NCI-H345 treated with DMSO at 0.1 percent for 48 hours (cell line): Measurements from ENCODE around the gene OR51A7.
A peak's percentile ranks its signal among the peaks of the same experiment; 100 is the strongest.
"Not testable (repeated sequence)": the region's sequence is repeated elsewhere in the genome, so short reads cannot be mapped to it uniquely, and the experiment has no call there.

Source experiments
- DNase-seq: peaks from one replicate; lab custom pipeline; 2025; ENCODE audit not compliant: unreplicated experiment; lab: John Stamatoyannopoulos, UW

OR51A7 gene, protein sequence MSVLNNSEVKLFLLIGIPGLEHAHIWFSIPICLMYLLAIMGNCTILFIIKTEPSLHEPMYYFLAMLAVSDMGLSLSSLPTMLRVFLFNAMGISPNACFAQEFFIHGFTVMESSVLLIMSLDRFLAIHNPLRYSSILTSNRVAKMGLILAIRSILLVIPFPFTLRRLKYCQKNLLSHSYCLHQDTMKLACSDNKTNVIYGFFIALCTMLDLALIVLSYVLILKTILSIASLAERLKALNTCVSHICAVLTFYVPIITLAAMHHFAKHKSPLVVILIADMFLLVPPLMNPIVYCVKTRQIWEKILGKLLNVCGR

DNA sequence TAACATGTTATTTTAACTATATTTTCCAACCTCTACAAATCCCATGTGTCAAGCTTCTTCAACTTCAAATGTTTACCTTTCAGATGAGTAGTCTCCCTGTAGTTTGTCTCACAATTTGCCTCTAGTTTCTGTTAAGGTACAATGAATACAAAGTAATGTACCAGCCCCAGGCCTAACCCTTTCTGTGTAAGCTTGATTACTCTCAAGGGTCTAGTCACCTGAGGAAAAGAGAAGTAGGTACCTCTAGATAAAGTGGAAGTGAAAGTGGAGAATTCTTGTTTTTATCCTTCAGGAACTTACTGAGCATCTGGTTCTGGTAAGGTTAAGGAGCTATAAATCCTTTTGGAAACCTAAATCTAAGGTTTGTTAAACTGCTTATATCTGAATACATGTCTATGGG lies at the start of gene OR51A7:
OR51A7 (plus strand) TSS at position 300 of the 400 bp plus-strand sequence. CDS start 3,587 bp downstream, outside the sequence.
- DNase-seq = no peak

GRCh38 chr11:4854286-4854685 lies 49.3 kb upstream of the OR51A7 start:
- DNase-seq = not testable (repeated sequence)

DNA sequence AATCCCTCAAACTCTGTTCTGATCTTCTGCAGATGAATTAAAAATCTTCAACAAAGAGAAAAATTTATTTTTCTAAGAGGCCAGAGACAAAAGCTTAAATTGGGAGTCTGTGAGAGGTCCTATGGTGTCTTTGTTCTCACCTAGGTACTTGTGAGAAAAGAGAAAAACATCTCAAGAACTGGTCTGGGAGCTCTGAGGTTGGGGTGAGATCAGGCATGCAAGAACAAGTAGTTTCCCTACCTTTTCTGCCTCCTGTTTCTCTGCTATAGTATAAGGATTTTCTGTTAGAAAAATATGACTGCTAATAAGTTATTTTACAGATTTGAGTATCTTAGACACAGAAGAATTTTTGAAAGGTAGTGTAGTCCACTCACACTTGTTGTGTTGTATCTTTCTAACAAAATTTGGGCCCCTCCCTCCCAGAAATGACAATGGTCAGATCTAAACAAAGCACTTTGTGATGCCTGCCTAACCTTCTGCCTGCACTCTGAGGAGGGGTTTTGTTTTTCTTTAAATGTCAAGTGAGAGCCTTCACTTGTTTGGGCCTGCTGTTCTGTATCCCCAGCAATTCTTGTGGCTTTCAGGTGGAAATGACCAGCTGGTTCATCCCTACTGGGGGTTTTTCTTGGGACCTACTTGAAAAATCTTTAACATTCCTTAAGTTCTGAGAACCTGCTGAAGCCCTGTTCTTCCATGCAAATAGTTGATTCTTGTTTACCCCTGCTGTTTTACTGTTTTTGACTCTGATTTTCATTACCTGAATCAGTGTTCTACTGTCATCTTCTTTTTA lies 40.9 kb upstream of the OR51A7 start:
- DNase-seq = no peak

- DNase-seq = no peak
Observed at GRCh38 chr11:4863876-4864275, 39.7 kb upstream of the OR51A7 start.

DNA sequence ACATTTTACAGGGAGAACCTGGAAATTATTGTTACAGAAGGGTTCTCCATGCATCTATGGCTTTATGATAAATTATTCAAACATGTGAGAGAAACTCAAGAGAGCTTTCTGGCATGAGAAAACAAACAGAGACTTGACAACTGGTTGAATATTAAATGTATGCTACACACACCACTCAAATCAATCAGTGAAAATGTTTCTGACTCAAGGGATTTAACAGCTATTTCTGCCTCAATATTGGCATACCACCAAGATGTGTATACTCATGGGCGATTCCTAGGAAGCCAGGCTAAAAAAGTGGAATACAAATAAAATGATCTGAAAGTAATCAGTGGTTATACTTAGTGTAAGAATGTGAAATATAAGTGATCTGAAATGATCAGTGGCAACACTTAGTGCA lies 37.7 kb upstream of the OR51A7 start:
- peak; percentile 62 for DNase-seq

DNA sequence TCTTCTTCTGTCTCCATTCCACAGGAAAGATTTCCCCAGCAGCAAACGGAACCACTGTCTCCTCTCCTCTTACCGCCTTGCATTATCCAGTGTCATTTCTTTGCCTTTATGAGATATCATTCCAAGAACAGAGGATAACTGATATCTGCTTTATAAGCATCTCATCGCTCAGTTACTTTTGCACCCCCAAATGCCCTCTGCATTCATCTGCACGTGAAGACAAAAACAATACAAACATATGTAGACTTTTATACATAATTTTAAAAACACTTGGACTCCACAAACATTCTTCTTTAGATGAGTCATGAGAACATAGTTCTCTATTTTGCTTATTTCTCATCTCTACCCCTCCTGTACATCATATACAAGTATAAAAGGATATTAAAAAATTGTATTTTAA lies 22.4 kb upstream of the OR51A7 start:
- DNase-seq = no peak

- no peak for DNase-seq
Observed at GRCh38 chr11:4881860-4882500, 21.6 kb upstream of the OR51A7 start, which contains the start of gene OR51T1. TSS of gene OR51T1 (plus strand) at chr11:4881900. CDS start at chr11:4881900, 0 bp downstream.

DNA sequence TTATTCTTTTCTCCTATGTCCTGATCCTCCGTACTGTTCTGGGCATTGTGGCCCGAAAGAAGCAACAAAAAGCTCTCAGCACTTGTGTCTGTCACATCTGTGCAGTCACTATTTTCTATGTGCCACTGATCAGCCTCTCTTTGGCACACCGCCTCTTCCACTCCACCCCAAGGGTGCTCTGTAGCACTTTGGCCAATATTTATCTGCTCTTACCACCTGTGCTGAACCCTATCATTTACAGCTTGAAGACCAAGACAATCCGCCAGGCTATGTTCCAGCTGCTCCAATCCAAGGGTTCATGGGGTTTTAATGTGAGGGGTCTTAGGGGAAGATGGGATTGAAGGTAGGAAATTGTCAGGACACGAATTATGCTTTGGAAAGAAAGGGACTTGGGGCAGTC lies 21.0 kb upstream of the OR51A7 start:
- peak; percentile 56 for DNase-seq

DNA sequence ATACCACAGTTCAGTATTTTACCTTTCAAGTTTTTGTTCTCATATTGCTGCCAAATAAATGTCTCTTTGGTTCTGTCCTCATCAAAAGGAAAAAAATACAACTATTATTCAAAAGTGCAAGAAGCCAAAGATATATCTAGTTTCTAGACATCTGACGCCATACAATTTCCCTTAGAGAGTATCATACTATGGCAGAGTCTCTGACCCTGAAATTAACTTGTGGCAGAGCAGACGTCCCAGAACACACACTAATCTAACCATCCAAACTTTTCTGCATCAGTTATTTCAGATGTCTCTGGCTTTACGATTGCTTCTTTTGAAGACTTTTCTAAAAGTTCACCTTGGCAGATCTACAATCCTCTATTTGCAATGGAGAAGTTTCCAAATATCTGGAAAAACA lies 19.2 kb upstream of the OR51A7 start:
- no peak for DNase-seq

- no peak for DNase-seq
Observed at GRCh38 chr11:4886186-4886585, 17.4 kb upstream of the OR51A7 start.

GRCh38 chr11:4887591-4887990 lies 16.0 kb upstream of the OR51A7 start:
- DNase-seq = no peak

DNA sequence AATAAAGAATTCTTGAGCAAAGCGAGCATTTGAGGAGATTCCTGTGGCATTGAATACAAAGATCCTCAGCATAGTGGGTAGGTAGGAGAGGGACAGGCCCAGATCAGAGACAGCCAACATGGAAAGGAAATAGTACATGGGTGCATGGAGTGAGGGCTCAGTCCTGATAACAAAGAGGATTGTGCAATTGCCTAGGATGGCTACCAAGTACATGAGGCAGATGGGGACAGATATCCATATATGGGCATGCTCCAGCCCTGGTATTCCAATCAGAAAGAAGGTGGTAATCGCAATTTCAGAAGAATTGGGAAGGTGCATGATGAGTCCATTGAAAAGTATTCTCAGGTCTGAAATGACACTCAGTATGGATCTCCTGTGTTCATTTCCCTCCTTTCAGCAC lies 13.3 kb upstream of the OR51A7 start:
- DNase-seq = no peak

DNA sequence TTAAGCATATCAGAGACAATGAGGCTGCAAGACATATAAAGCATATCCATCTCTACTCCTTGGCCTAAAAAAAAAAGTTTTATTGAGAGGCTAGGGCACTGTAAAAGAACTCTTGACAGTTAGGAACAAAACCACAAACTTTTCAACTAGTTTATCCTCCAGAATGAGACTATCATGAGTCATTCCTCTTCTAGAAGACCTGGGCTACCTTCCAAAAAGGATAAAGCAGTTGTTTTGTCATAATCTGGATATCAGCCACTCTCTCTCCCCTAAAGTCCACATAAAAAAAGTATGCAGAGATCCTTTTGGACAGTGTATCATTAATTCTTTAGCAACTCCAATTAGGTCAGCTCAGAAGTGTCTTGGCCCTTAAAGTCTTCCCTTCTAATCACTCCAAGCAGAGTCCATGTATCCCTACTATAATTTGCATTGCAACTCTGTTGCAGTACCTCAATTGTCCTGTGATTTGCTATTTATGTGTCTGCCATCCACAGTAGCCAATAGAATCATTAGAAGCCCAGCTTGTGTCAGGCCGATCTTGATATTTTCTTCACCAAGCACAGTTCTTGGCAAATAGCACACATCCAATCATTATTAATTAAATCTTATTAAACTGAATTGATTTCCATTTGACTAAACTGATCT lies 11.5 kb upstream of the OR51A7 start:
- DNase-seq = no peak

- DNase-seq = no peak
Observed at GRCh38 chr11:4916581-4916980, 13.0 kb downstream of the OR51A7 start.

DNA sequence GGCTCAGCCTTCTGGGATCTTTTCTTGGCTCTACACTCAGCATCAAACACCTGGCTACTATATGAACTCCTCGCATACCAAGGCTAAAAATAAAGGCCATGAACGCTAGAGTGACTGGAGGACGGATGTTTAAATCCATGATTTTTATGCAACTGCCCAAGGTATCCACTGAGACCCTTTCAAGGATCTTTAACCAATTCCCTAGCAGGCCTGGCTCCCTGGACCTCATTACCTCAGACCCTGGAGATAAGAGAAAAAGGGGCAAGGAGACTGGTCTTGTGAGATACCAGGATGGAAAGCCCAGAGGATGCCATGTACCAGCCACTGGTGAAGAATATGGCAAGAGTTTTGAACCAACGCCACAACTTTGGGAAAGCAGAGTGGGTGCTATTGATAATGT lies 15.7 kb downstream of the OR51A7 start, which contains the start of gene OR51G2:
OR51G2 (minus strand) TSS at position 101 of the 400 bp plus-strand sequence. CDS start 3,687 bp downstream, outside the sequence.
- DNase-seq = no peak

DNA sequence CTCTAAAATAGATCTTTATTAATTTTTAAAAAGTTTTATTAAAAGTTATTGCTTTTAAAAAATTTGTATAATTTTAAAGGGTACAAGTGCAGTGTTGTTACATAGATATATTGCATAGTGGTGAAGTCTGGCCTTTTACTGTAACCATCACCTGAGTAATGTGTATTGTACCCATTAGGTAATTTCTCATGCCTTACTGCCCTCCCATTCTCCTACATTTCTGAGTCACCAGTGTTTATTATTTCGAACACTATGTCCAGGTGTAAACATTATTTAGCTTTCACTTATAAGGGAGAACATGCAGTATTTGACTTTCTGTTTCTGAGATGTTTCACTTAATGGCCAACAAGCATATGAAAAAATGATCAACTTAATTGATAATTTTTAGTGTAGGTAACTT lies 18.2 kb downstream of the OR51A7 start:
- DNase-seq = no peak

GRCh38 chr11:4922304-4922703 lies 18.7 kb downstream of the OR51A7 start:
- DNase-seq = no peak

DNA sequence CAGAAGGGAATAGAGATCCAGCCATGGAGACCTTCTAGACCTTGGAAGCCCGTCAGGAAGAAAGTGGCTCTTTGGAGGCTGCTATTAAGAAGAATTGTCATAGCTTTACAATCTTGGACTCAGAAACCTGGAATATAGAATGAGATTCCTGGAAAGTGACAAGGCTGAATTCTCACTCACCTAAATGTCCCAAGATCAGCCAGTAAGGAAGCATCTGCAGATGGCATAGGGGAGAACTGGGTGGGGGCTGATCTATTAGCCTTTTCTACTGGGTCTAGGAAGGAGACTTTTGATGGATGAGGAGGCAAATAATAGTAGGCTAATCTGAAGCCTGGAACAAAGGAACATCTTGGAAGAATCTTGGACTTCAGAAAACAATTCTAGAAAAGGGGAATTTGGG lies 20.7 kb downstream of the OR51A7 start, which contains the start of gene OR51G1:
OR51G1 (minus strand) TSS at position 101 of the 400 bp plus-strand sequence; CDS start at position 101, 0 bp downstream.
- DNase-seq = no peak

GRCh38 chr11:4926608-4927007 lies 23.0 kb downstream of the OR51A7 start:
- no peak for DNase-seq

- no peak for DNase-seq
Observed at GRCh38 chr11:4932751-4933150, 29.2 kb downstream of the OR51A7 start.

DNA sequence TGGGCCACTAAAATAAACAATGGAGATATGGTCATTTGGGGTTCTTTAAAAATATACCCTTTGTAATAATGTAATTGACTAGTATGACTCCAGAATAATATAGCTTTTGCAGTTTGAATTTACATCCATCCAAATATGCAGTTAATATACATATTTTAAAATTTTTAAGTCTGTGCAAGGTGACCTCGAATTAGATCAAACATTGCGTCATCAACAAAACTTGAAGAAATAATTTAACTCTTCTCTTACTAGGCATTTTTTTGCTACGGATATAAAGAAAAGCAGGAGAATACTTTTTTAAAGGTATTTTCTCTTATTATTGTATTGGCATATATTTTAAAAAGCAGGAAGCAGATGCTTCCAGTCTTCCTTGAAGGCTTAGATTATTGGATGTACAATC lies 33.2 kb downstream of the OR51A7 start:
- no peak for DNase-seq
